Liver (tissue), 9 donors: ENCODE data around the gene CFAP410. TPM values are rescaled to one million over a fixed set of nuclear protein-coding genes. Genes with fewer than 3 reads are reported as not detected.
A peak's percentile ranks its signal among the peaks of the same experiment; 100 is the strongest.

Experiments
- DNase-seq: peaks from one replicate; pipeline ENCODE4 v3.0.0-alpha.2; 2017; ENCODE audit warnings: low spot score
- H3K27ac ChIP-seq, 2 donors: one replicate each; pipeline ENCODE4 v1.7.0; 2013; ENCODE audit warnings: inconsistent platforms in 2 of 2, low read length in 2 of 2, control low read depth in 1 of 2, low read depth in 1 of 2, mild to moderate bottlenecking in 1 of 2
- H3K27me3 ChIP-seq, 4 donors: one replicate each; pipeline versions ENCODE4 v1.6.1 to v1.7.0; 2013; ENCODE audit warnings: low read length in 3 of 4, inconsistent platforms in 1 of 4, mild to moderate bottlenecking in 1 of 4, moderate library complexity in 1 of 4; ENCODE audit not compliant: control insufficient read depth in 4 of 4, insufficient read depth in 4 of 4
- H3K36me3 ChIP-seq, 4 donors: one replicate each; pipeline versions ENCODE4 v1.6.1 to v1.7.0; 2013; ENCODE audit warnings: low read length in 3 of 4, mild to moderate bottlenecking in 3 of 4, low read depth in 1 of 4, moderate library complexity in 1 of 4; ENCODE audit not compliant: control insufficient read depth in 4 of 4, insufficient read depth in 3 of 4
- H3K4me1 ChIP-seq, 4 donors: one replicate each; pipeline versions ENCODE4 v1.6.1 to v1.7.0; 2013; ENCODE audit warnings: low read length in 3 of 4, mild to moderate bottlenecking in 3 of 4, moderate library complexity in 1 of 4; ENCODE audit not compliant: control insufficient read depth in 4 of 4, insufficient read depth in 4 of 4
- H3K4me3 ChIP-seq, 3 donors: one replicate each; pipeline versions ENCODE4 v1.6.1 to v1.7.0; 2013; ENCODE audit warnings: low read length in 3 of 3, control low read depth in 1 of 3, low read depth in 1 of 3, mild to moderate bottlenecking in 1 of 3
- H3K9ac ChIP-seq, 2 donors: one replicate each; pipeline ENCODE4 v1.7.0; 2013; ENCODE audit warnings: low read length in 2 of 2, mild to moderate bottlenecking in 2 of 2, moderate library complexity in 2 of 2, control low read depth in 1 of 2, low read depth in 1 of 2
- H3K9me3 ChIP-seq, 4 donors: one replicate each; pipeline versions ENCODE4 v1.6.1 to v1.7.0; 2013; ENCODE audit warnings: low read length in 3 of 4; ENCODE audit not compliant: control insufficient read depth in 4 of 4
- CTCF ChIP-seq: fragments of 150-350 bp; IDR thresholded peaks from 2 replicates; pipeline ENCODE4 v1.5.1; 2017; ENCODE audit warnings: improper control_type of control experiment, low read depth, low read length; ENCODE audit not compliant: missing input control
- EGR1 ChIP-seq, 2 donors: IDR thresholded peaks; 2 replicates each; pipeline ENCODE4 v1.6.1; 2016 to 2018; ENCODE audit warnings: antibody characterized with exemption in 2 of 2, low read depth in 2 of 2
- FOXA2 ChIP-seq: IDR thresholded peaks from 2 replicates; pipeline ENCODE4 v1.6.1; 2016; ENCODE audit warnings: antibody characterized with exemption
- GABPA ChIP-seq, 2 donors: IDR thresholded peaks in 1 of 2; conservative IDR thresholded peaks in 1 of 2; 2 replicates each; pipeline ENCODE4 v1.6.1; 2016; ENCODE audit warnings: antibody characterized with exemption in 2 of 2, mild to moderate bottlenecking in 1 of 2, moderate library complexity in 1 of 2
- HNF4A ChIP-seq, 2 donors: conservative IDR thresholded peaks; 2 replicates each; pipeline ENCODE4 v1.6.1; 2016; ENCODE audit warnings: antibody characterized with exemption in 2 of 2, mild to moderate bottlenecking in 2 of 2
- HNF4G ChIP-seq: IDR thresholded peaks from 2 replicates; pipeline ENCODE4 v1.6.1; 2016; ENCODE audit warnings: antibody characterized with exemption
- JUND ChIP-seq, 2 donors: IDR thresholded peaks; 2 replicates each; pipeline ENCODE4 v1.6.1; 2016; ENCODE audit warnings: antibody characterized with exemption in 2 of 2
- NR2F2 ChIP-seq: IDR thresholded peaks from 2 replicates; pipeline ENCODE4 v1.6.1; 2016; ENCODE audit warnings: antibody characterized with exemption
- RAD21 ChIP-seq, 2 donors: IDR thresholded peaks; 2 replicates each; pipeline ENCODE4 v1.6.1; 2016; ENCODE audit warnings: antibody characterized with exemption in 2 of 2, mild to moderate bottlenecking in 2 of 2
- REST ChIP-seq: IDR thresholded peaks from 2 replicates; pipeline ENCODE4 v1.6.1; 2016; ENCODE audit warnings: antibody characterized with exemption, mild to moderate bottlenecking
- RXRA ChIP-seq, 2 donors: IDR thresholded peaks; 2 replicates each; pipeline ENCODE4 v1.6.1; 2017 to 2018; ENCODE audit warnings: antibody characterized with exemption in 2 of 2, mild to moderate bottlenecking in 1 of 2
- TAF1 ChIP-seq: conservative IDR thresholded peaks from 2 replicates; pipeline ENCODE4 v1.6.1; 2016; ENCODE audit warnings: antibody characterized with exemption, mild to moderate bottlenecking
- YY1 ChIP-seq: IDR thresholded peaks from 2 replicates; pipeline ENCODE4 v1.6.1; 2016; ENCODE audit warnings: antibody characterized with exemption, mild to moderate bottlenecking
- WGBS: extraction: QIAGEN DNeasy Blood & Tissue Kit; methylation state at CpG from one replicate; pipeline ENCODE4 v1.1.7; 2013; 5-methylcytosine and 5-hydroxymethylcytosine counted together
- polyA plus RNA-seq, 2 donors: library from polyadenylated mRNA; stranded (reverse) in 1 of 2; unstranded in 1 of 2; fragments of 200-250 nt in 1 of 2; fragments of >200 nt in 1 of 2; fragmentation: Nextera tagmentation in 1 of 2; extraction: Ambion mirVana in 1 of 2; gene quantifications; one replicate each; pipeline versions ENCODE4 v1.2.1 to v1.2.3, GENCODE V29; 2013 to 2015
- total RNA-seq, 2 donors: library from RNA; depleted of rRNA; stranded (reverse); fragments of >200 nt; gene quantifications; one replicate each; pipeline ENCODE4 v1.2.3, GENCODE V29; 2014
- TF ChIP-seq, protein P1 (sequence below): IDR thresholded peaks from 2 replicates; pipeline ENCODE4 v1.6.1; 2016; ENCODE audit warnings: antibody characterized with exemption
- TF ChIP-seq, protein P2 (sequence below): IDR thresholded peaks from 2 replicates; pipeline ENCODE4 v1.6.1; 2016; ENCODE audit warnings: antibody characterized with exemption
- TF ChIP-seq, protein P3 (sequence below): IDR thresholded peaks from 2 replicates; pipeline ENCODE4 v1.6.1; 2016; ENCODE audit warnings: antibody characterized with exemption
- donor health status: healthy.
- donor health status: healthy.
- donor health status: healthy.
- donor health status: healthy.
- donor health status: healthy.

Gene CFAP410
- total and polyA plus RNA-seq, 4 donors = 7.9 to 16.3 (median 12.3) TPM

DNA sequence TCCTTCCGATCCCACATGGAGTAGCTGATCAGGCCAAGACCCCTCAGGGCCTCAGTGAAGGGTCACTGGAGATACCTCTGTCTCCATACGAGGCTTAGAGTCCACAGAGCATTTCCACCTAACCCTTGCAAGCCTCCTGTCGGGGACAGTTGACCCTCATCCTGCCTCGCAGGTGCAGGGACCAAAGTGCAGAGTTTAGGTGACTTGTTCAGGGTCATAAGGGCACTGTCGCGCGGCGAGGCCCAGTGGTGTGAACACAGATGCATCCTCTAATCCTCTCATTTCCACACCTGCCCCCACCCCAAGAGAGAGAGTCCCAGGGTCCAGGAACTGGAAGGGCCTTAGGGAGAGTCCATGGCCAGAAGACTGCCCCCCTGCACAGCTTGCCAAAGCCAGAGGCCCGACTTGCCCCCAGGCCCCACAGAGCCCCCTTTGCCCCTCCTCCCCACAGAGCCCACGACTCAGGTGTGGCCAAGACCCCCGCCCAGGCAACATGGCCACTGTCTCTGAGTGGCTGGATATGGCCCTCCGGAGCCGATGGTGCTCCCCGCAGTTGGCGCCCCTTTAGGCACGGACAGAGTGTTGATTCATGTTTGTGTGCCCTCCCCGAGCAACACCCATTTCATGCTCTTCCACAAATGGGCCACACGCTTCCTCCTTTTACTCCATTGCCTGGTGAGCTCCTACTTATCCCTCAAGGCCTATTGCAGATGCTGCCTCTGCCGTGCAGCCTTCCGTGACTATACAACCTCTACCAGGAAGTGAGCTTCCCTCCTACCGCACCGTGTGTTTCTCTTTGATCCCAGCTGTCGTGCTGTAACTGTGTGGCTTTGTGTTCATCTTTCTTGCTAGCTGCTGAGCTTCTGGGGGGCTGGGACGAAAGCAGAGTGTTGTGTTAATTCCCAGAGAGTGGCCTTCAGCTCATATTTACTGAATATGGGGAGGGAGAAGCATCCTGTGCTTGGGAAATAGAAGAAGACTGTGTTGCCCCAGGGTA, 15.9 kb upstream of the CFAP410 start:
- Histone ChIP-seq H3K36me3 (no peaks in the 10 kb centered on the region), H3K4me3 (no peak overlapping the region), H3K9ac (no peak overlapping the region), H3K27ac (peak overlapping the region in 1 of 2 donors; percentile 86), H3K9me3 (no peaks in the 10 kb centered on the region), H3K27me3 (peaks cover 0 to 2% (median 0%) of the 10 kb centered on the region in 4 donors), H3K4me1 (peaks cover 1 to 23% (median 15%) of the 10 kb centered on the region in 4 donors)
- TF ChIP-seq REST (no peak), HNF4A (conservative IDR thresholded peaks at IDR 0.05) (peak in 1 of 2 donors; percentile 53), JUND (IDR thresholded peaks at IDR 0.05) (no peak), TAF1 (no peak), YY1 (no peak), RXRA (IDR thresholded peaks at IDR 0.05) (no peak), CTCF (no peak), EGR1 (IDR thresholded peaks at IDR 0.05; ENCODE audit: low read depth in 2 of 2) (no peak)
- TF ChIP-seq, protein P1, sequence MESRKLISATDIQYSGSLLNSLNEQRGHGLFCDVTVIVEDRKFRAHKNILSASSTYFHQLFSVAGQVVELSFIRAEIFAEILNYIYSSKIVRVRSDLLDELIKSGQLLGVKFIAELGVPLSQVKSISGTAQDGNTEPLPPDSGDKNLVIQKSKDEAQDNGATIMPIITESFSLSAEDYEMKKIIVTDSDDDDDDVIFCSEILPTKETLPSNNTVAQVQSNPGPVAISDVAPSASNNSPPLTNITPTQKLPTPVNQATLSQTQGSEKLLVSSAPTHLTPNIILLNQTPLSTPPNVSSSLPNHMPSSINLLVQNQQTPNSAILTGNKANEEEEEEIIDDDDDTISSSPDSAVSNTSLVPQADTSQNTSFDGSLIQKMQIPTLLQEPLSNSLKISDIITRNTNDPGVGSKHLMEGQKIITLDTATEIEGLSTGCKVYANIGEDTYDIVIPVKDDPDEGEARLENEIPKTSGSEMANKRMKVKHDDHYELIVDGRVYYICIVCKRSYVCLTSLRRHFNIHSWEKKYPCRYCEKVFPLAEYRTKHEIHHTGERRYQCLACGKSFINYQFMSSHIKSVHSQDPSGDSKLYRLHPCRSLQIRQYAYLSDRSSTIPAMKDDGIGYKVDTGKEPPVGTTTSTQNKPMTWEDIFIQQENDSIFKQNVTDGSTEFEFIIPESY = no peak
- DNase-seq = no peak
- WGBS = 73% methylated on average over 24 of the region's 24 CpGs

GRCh38 chr21:44354001-44354405, 14.8 kb upstream of the CFAP410 start:
- 53% methylated on average over 8 of the region's 8 CpGs for WGBS
- DNase-seq = no peak
- Histone ChIP-seq H3K4me1 (peaks cover 3 to 26% (median 16%) of the 10 kb centered on the region in 4 donors), H3K9me3 (no peaks in the 10 kb centered on the region), H3K27me3 (peaks cover 0 to 2% (median 0%) of the 10 kb centered on the region in 4 donors), H3K27ac (peak overlapping the region; percentile 21 to 86), H3K36me3 (no peaks in the 10 kb centered on the region), H3K9ac (no peak overlapping the region), H3K4me3 (no peak overlapping the region)
- TF ChIP-seq NR2F2 = no peak
- TF ChIP-seq FOXA2 = no peak
- TF ChIP-seq RAD21 (IDR thresholded peaks at IDR 0.05) = no peak
- TF ChIP-seq RXRA (IDR thresholded peaks at IDR 0.05) = peak in 1 of 2 donors; percentile 60
- TF ChIP-seq CTCF = no peak
- TF ChIP-seq GABPA (IDR thresholded peaks at IDR 0.05 in 1 of 2, conservative IDR thresholded peaks at IDR 0.05 in 1 of 2) = no peak
- no peak for TF ChIP-seq YY1
- TF ChIP-seq, protein P2, sequence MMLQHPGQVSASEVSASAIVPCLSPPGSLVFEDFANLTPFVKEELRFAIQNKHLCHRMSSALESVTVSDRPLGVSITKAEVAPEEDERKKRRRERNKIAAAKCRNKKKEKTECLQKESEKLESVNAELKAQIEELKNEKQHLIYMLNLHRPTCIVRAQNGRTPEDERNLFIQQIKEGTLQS = no peak
- TF ChIP-seq, protein P1 = no peak
- no peak for TF ChIP-seq HNF4G
- TF ChIP-seq, protein P3, sequence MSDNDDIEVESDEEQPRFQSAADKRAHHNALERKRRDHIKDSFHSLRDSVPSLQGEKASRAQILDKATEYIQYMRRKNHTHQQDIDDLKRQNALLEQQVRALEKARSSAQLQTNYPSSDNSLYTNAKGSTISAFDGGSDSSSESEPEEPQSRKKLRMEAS = no peak
- peak in 1 of 2 donors; percentile 27 for TF ChIP-seq HNF4A (conservative IDR thresholded peaks at IDR 0.05)
- TF ChIP-seq JUND (IDR thresholded peaks at IDR 0.05) = no peak
